Smooth muscle cell of the brain vasculature (primary cell): ENCODE data around the gene OPN1MW.
"Not testable (repeated sequence)": the region's sequence is repeated elsewhere in the genome, so short reads cannot be mapped to it uniquely, and the experiment has no call there.

Experiments used
- DNase-seq: peaks from one replicate; pipeline ENCODE4 v3.0.0-alpha.2; 2012; ENCODE audit warnings: low read depth, low spot score

The OPN1MW gene

DNA sequence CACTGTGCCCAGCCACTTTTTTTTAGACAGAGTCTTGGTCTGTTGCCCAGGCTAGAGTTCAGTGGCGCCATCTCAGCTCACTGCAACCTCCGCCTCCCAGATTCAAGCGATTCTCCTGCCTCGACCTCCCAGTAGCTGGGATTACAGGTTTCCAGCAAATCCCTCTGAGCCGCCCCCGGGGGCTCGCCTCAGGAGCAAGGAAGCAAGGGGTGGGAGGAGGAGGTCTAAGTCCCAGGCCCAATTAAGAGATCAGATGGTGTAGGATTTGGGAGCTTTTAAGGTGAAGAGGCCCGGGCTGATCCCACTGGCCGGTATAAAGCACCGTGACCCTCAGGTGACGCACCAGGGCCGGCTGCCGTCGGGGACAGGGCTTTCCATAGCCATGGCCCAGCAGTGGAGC lies at the start of gene OPN1MW:
Gene OPN1MW, plus strand, starts transcription at position 301 of the 400 bp plus-strand sequence. Its CDS starts 82 bp downstream, at position 383.
- DNase-seq = not testable (repeated sequence)

DNA sequence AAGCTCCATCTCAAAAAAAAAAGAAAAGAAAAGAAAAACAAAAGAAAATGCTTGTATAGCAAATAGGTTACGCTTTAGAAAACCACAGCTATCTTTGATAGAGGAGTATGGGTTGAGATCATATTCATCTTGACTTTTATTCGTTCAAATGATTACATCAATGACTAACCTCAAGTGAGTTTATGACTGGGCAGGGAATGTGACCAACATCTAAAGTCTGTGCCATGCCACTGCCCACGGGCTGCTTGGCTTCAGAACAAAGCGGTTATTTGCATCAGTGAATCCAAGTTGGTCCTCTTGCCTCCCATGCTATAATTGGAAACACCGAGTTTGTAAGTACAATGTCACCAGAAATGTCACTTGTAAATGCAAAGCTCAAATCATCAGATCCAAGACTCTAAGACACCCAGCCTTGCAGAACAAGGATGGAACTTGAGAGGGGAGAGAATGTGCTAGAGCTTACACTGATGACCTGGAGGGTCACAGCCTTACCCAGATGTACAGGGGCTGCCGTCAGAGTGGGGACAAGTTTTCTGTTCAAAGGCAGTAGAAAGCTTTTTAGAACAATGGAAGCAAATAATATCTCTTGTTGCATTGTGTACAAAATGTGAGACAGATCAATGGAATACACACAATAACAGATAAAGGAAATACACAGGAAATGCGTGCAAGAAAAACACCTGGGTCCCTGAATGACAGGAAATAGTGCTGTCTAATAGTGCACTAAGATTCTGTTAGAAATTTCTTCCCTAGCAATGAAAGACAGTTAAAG lies 46.8 kb upstream of the OPN1MW start:
- DNase-seq = no peak

DNA sequence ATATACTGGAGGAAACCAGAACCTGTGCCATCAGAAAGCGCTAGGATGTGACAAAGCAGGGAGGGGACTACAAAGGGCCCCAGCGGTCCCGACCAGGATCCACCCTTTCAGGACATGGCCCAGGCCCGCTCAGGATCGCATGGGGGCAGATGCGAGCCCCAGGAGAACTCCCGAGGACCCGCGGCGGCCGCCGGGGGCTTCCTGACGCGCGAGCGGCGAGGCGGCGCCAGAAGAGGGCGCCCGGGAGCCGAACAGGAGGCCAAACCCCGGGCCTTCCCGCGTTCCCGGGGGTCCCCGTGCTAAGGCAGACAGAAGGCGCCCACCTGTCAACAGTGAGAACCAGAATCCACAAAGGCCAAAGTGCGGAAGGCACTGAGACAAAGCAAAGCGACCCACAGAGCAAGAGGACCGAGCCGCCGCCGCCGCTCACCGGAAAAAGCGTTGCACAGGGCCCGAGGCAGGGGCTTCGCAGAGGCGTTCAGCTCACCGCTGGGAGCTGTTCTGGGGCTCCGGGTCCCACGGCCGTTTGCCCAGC lies 45.7 kb upstream of the OPN1MW start:
- peak; percentile 0 for DNase-seq

DNA sequence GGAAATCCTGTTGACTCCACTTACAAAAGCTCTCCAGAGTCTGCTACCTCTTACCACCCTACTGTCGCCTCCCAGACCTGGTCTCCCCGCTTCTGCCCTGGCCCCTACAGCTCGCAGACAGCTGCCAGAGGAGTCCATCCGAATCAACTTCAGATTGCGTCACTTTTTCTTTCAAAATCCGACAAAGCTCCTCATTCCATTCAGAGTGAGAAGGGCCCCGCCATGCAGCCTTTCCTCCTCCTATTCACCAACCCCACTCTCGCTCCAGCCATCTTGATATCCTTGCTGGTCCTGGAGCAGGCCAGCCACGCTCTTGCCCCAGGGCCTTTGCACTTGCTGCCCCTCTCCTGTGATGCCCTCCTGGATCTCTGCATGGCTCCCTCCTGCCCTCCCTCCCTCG lies 43.5 kb upstream of the OPN1MW start:
- DNase-seq = no peak

DNA sequence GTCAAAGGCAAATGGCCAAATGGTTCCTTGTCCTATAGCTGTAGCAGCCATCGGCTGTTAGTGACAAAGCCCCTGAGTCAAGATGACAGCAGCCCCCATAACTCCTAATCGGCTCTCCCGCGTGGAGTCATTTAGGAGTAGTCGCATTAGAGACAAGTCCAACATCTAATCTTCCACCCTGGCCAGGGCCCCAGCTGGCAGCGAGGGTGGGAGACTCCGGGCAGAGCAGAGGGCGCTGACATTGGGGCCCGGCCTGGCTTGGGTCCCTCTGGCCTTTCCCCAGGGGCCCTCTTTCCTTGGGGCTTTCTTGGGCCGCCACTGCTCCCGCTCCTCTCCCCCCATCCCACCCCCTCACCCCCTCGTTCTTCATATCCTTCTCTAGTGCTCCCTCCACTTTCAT lies 42.2 kb upstream of the OPN1MW start:
- no peak for DNase-seq

DNA sequence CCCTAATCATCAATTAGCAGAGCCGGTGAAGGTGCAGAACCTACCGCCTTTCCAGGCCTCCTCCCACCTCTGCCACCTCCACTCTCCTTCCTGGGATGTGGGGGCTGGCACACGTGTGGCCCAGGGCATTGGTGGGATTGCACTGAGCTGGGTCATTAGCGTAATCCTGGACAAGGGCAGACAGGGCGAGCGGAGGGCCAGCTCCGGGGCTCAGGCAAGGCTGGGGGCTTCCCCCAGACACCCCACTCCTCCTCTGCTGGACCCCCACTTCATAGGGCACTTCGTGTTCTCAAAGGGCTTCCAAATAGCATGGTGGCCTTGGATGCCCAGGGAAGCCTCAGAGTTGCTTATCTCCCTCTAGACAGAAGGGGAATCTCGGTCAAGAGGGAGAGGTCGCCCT lies 41.7 kb upstream of the OPN1MW start:
- DNase-seq = no peak

DNA sequence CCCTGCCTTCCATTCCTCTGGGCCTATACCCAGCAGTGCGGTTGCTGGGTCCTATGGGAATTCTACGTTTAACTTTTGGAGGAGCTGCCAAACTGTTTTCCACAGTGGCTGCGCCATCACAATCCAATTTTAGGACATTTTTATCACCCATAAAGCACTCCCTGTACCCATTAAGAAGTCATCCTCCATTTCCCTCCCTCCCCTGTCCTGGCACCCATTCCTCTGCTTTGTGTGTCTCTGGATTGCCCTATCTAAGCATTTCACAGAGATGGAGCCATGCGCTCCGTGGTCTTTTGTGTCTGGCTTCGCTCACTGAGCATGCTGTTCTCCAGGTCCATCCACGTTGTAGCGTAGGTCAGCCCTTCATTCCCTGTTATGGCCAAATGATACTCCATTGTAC lies 40.0 kb upstream of the OPN1MW start:
- no peak for DNase-seq

DNA sequence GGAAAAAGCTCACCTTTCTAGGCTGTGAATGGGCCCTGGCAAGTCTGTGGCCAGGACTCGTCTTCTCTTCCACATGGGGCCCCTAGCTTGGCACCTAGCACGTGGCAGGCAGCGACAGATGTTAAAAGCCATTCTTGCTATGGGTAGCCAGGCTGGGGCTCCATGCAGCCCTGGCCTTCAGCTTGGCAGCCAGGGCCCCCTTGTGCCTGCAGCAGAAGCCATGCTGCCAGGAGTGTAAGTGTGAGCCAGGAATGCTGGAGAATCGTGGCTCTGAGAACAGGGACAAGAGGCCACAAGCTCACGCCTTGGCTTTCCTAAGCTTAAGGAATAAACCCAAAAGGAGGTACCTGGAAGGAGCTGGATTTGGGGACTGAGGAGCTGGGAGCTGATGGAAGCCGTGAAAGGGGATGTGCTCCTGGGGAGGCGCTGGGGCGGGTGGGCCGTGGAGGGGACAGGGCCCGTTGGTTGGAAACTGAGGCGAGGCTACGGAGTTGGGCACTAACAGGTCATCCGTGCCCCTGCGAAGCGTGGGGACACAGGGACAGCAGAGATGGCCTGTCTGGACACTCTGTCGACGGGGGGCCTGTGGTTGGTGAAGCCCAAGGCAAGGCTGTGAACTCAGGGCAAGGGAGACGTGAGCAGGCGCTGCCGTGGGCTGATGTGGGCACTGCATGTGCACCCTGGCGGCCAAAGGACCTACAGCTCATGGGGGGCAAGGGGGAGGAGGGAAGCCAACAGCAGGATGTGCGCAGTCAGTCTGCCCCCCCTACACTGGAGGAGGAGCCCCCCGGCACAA lies 39.2 kb upstream of the OPN1MW start:
- DNase-seq = no peak

DNA sequence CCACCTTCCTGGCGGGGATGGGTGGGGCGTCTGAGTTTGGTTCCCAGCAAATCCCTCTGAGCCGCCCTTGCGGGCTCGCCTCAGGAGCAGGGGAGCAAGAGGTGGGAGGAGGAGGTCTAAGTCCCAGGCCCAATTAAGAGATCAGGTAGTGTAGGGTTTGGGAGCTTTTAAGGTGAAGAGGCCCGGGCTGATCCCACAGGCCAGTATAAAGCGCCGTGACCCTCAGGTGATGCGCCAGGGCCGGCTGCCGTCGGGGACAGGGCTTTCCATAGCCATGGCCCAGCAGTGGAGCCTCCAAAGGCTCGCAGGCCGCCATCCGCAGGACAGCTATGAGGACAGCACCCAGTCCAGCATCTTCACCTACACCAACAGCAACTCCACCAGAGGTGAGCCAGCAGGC lies 38.4 kb upstream of the OPN1MW start, which contains the start of gene OPN1LW:
Gene OPN1LW, plus strand, starts transcription at position 234 of the 400 bp plus-strand sequence. Its CDS starts 41 bp downstream, at position 275.
- DNase-seq = not testable (repeated sequence)

DNA sequence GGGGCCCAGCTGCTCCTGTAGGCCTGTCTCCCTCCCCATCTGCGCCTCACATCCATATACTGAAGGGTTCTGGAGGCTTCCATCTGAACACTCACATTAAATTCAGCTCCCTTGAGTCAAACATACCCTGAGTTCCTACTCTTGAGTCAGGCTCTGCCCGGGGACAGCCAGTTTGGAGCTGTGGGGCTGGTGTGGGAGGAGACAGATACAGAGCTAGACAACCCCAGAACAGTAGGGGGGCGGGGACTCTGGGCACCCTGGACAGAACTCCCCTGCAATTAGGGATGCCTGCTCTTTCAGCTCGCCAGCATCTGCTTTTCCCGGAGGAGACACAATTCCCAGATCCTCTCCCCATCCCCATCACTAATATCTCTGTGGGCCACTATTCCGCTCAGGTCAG lies 31.4 kb upstream of the OPN1MW start:
- DNase-seq = not testable (repeated sequence)

DNA sequence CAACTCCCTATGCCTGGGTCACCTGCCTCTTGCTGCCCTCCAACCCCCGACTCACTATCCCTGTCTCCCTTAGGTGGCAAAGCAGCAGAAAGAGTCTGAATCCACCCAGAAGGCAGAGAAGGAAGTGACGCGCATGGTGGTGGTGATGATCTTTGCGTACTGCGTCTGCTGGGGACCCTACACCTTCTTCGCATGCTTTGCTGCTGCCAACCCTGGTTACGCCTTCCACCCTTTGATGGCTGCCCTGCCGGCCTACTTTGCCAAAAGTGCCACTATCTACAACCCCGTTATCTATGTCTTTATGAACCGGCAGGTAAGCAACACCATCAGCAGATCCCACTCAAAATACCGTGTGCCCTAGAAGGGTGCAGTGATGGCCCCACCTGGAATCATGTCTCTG lies 26.2 kb upstream of the OPN1MW start:
- not testable (repeated sequence) for DNase-seq

DNA sequence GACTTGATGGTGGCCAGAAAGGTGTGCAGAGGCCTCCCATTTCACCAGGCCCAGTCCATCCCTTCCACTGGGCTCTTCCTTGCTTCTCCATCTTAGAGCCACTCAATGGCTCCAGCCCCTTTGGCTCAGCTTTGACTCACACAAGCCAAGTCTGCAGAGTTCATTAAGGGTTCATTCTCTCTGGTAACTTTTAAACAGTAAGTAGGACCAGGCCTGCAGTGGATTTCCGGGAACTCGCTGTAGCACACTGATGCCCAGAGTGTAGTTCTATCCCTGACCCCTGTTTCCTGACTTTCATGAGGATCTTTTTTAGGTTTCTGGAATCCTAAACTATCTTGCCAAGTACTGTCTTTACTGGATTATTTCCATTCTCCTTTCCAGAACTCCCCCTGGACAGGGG lies 25.2 kb upstream of the OPN1MW start:
- DNase-seq = not testable (repeated sequence)

DNA sequence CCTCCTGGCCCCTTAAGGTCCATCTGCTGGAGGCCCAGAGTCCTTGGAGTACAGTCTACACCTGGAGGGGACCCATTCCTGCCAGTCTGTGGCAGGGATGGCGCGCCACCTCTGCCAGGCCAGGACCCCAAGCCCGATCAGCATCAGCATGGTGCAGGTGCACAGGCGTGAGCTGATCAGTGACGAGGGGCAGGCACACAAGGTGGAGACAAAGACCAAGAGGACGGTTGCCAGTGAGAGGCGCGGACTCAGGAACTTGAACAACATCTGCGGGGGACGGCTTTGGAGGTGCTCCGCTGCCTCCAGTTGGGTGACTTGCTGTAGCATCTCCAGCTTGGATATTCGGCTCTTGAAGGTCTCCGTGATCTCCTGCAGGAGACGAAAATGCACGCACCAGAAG lies 23.1 kb upstream of the OPN1MW start:
- DNase-seq = not testable (repeated sequence)

DNA sequence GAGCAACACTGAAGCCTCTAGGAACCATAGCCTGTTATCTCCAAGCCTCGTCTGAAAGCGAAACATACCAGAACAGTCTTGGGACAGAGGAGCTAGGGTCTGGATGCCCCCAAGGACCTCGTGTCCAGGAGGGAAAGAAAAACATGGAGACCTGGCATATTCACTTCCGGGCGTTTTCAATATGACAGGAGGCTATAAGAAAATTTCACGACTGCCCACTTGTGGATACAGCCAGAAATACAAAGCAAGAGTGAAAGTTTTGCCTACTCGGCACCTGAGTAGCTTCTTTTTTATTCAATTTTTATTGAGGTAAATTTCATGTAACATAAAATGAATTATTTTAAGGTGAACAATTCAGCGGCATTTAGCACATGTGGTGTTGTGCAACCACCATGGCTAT lies 17.5 kb upstream of the OPN1MW start:
- not testable (repeated sequence) for DNase-seq

DNA sequence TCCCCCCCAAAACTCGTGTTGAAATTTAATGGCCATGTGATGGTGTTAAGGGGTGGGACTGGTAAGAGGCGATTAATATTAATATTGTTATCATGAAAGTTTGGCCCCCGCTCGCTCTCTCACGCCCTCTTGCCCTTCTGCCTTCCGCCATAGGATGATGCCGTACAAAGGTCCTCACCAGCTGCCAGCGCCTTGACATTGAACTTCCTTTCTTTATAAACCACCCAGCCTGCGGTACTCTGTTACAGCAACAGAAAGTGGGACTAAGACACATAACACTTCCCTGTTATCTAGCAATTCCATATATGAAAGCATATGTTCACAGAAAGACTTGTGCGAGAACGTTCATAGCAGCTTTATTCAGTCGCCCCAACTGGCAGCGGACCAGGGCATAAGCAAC lies 14.0 kb upstream of the OPN1MW start:
- DNase-seq = not testable (repeated sequence)

DNA sequence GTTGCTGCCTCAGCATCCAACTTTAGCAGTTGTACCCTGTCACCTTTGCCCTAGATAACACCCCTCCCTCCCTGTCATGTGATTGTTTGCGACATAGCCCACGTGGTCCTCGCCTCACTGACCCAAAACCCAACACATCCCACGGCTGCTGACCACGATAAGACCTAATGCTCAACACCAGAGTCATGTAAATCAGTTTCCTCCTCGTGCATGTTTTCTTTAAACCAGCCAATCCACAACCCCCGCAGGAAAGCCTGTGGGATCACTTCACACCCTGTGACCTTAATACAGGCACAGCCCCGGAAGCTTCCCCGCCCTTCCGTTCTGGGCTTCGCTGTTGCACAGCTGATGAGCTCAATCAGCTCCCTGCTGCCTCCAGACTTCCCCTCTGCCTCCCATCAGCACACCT lies 9.9 kb upstream of the OPN1MW start:
- not testable (repeated sequence) for DNase-seq

DNA sequence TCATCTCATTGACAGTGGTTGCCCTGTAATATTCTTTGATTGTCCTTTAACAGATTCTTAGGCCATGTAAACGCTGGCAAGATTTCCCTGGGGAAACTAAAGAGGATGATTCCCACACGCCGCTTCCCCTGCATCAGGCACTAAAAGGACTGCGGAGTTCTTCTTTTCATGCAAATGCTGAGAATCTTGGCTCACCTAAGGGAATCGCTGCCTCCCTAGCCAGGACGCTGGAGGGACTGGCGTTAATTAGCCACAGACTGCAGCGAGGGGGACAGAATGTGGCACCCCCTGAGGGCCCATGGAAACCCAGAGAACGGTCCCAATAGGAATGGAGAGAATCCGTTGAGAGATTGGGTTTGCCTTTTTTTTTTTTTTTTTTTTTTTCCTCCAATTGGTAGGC lies 8.0 kb upstream of the OPN1MW start:
- DNase-seq = not testable (repeated sequence)

DNA sequence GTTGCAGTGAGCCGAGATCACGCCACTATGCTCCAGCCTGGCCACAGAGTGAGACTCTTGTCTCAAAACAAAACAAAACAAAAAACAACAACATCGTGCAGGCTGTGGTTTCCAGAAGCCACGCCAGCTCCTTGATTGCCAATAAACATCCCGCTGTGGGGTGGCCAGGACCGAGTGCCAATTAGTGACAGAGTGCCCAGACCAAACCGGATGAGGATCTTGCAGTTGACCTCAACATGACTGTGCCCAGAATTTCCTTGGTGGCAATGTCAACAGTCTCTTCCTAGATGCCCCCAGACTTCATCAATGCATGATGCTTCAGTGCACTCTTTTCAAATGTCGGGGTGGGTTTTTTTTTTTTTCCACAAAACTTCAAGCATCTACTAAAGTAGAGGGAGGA lies 1.4 kb downstream of the OPN1MW start:
- DNase-seq = not testable (repeated sequence)

DNA sequence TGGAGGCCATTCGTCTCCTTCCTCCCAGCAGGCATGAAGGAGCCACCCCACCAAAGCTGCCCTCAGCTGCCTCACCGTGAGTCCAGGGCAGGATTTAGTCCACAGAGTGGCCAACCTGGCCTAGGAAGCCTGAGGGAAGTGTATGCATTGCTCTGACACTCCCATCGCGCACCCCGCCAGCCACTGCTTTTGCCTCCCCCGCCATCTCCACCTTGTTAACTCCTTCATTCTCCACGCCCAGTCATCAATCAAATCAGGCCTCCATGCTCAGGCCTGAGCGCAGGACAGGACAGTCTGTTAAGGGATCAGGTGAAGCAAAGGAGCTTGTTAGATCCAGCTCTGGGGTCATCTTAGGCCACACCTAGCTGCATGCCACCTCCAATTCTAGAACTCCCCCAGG lies 10.4 kb downstream of the OPN1MW start:
- DNase-seq = not testable (repeated sequence)

DNA sequence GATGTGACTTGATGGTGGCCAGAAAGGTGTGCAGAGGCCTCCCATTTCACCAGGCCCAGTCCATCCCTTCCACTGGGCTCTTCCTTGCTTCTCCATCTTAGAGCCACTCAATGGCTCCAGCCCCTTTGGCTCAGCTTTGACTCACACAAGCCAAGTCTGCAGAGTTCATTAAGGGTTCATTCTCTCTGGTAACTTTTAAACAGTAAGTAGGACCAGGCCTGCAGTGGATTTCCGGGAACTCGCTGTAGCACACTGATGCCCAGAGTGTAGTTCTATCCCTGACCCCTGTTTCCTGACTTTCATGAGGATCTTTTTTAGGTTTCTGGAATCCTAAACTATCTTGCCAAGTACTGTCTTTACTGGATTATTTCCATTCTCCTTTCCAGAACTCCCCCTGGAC lies 11.9 kb downstream of the OPN1MW start:
- DNase-seq = not testable (repeated sequence)

DNA sequence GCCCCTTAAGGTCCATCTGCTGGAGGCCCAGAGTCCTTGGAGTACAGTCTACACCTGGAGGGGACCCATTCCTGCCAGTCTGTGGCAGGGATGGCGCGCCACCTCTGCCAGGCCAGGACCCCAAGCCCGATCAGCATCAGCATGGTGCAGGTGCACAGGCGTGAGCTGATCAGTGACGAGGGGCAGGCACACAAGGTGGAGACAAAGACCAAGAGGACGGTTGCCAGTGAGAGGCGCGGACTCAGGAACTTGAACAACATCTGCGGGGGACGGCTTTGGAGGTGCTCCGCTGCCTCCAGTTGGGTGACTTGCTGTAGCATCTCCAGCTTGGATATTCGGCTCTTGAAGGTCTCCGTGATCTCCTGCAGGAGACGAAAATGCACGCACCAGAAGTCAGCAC lies 14.1 kb downstream of the OPN1MW start:
- not testable (repeated sequence) for DNase-seq

DNA sequence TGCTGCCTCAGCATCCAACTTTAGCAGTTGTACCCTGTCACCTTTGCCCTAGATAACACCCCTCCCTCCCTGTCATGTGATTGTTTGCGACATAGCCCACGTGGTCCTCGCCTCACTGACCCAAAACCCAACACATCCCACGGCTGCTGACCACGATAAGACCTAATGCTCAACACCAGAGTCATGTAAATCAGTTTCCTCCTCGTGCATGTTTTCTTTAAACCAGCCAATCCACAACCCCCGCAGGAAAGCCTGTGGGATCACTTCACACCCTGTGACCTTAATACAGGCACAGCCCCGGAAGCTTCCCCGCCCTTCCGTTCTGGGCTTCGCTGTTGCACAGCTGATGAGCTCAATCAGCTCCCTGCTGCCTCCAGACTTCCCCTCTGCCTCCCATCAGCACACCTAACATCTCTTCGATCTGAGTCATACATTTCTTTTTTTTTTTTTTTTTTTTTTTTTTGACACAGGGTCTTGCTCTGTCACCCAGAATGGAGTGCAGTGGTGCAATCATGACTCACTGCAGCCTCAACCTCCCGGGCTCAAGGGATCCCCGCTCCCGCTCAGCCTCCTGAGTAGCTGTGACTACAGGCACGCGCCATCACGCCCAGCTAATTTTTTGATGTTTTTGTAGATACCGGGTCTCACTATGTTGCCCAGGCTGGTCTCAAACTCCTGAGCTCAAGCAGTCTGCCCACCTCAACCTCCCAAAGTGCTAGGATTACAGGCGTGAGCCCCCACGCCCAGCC lies 27.4 kb downstream of the OPN1MW start:
- not testable (repeated sequence) for DNase-seq
